ENCODE measurements around the gene LCN1. TPM values are rescaled to one million over a fixed set of nuclear protein-coding genes. Genes with fewer than 3 reads are reported as not detected.

Gene LCN1
- total RNA-seq, 1 donor from 2014 or later = not detected

- H3K9ac ChIP-seq = no peak overlapping the region
- H3K27me3 Mint-ChIP-seq (ENCODE audit: insufficient read depth, low read depth) = peaks cover 9% of the 10 kb centered on the region
- H3K4me2 ChIP-seq = no peak overlapping the region
- H4K20me1 ChIP-seq (ENCODE audit: low read depth) = no peaks in the 10 kb centered on the region
- no peaks in the 10 kb centered on the region for H3K9me3 ChIP-seq (ENCODE audit: low read depth)
- no peak for DNase-seq (ENCODE audit: low spot score)
- H3K27ac ChIP-seq = no peak overlapping the region
- no peaks in the 10 kb centered on the region for H3K27me3 ChIP-seq
- no peaks in the 10 kb centered on the region for H3K4me1 Mint-ChIP-seq
- no peaks in the 10 kb centered on the region for H3K9me3 Mint-ChIP-seq
- no peak overlapping the region for H2AFZ ChIP-seq (replicated peaks)
- no peak overlapping the region for H3K27ac Mint-ChIP-seq
- H3K79me2 ChIP-seq (ENCODE audit: low read depth) = no peaks in the 10 kb centered on the region
- H3K4me3 Mint-ChIP-seq = no peak overlapping the region
- no peaks in the 10 kb centered on the region for H3K36me3 Mint-ChIP-seq
- H3K4me1 ChIP-seq = no peaks in the 10 kb centered on the region
- H3F3A ChIP-seq (ENCODE audit: low read depth) = no peaks in the 10 kb centered on the region
- TF ChIP-seq EZH2phosphoT487 (IDR thresholded peaks at IDR 0.05) (no peak), CTCF (IDR thresholded peaks at IDR 0.05) (no peak), EZH2 (IDR thresholded peaks at IDR 0.05) (no peak)
- H3K36me3 ChIP-seq = no peaks in the 10 kb centered on the region
- H3K4me3 ChIP-seq = no peak overlapping the region
Observed at GRCh38 chr9:135530146-135530545, 8.9 kb downstream of the LCN1 start.

DNA sequence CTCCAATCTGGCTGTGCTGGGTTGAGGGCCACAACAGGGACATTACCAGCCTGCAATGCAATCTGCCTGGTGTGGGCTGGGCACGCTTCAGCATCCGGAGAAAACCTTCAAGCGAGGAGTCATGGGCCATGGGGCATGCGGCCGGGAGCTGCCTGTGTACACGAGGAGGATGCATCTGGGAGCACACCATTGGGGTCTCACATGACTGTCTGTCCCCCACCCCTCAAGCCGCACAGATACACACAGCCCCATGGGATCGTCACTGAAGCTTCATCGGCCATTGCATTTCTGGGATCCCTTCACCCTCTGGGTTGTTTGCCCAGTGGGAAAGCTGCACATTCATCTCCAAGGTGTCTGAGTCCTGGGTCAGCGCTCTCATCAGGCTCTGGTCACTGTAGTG, 9.9 kb downstream of the LCN1 start:
- H3K27ac ChIP-seq = no peak overlapping the region
- no peaks in the 10 kb centered on the region for H4K20me1 ChIP-seq (ENCODE audit: low read depth)
- H2AFZ ChIP-seq (replicated peaks) = no peak overlapping the region
- no peaks in the 10 kb centered on the region for H3K9me3 ChIP-seq (ENCODE audit: low read depth)
- no peaks in the 10 kb centered on the region for H3K4me1 ChIP-seq
- TF ChIP-seq CTCF (IDR thresholded peaks at IDR 0.05) (no peak), EZH2phosphoT487 (IDR thresholded peaks at IDR 0.05) (no peak), EZH2 (IDR thresholded peaks at IDR 0.05) (no peak)
- H3K4me3 ChIP-seq = no peak overlapping the region
- Mint-ChIP-seq H3K27me3 (ENCODE audit: insufficient read depth, low read depth) (peaks cover 11% of the 10 kb centered on the region), H3K9me3 (no peaks in the 10 kb centered on the region), H3K27ac (no peak overlapping the region), H3K36me3 (no peaks in the 10 kb centered on the region), H3K4me1 (no peaks in the 10 kb centered on the region), H3K4me3 (no peak overlapping the region)
- H3K9ac ChIP-seq = no peak overlapping the region
- no peaks in the 10 kb centered on the region for H3F3A ChIP-seq (ENCODE audit: low read depth)
- H3K4me2 ChIP-seq = no peak overlapping the region
- H3K79me2 ChIP-seq (ENCODE audit: low read depth) = no peaks in the 10 kb centered on the region
- H3K27me3 ChIP-seq = no peaks in the 10 kb centered on the region
- H3K36me3 ChIP-seq = no peaks in the 10 kb centered on the region
- no peak for DNase-seq (ENCODE audit: low spot score)

DNA sequence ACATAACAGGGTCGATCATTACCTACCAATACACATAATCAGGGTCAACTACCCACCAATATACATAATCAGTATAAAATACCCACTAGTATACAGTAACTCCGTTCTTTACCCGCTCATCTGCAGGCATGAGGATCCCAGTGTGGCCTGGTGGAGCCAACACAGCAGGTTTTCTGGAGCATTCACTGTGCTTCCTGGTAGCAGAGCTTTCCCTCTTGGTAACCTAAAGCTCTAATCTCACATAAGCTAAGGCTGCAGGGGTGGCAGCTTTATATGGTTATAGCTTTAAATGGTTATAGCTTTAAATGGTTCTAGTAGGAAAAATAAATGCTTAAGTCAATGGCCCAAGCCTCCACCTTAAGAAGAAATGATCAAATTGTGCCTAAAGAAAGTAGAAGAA, 11.9 kb downstream of the LCN1 start:
- H2AFZ ChIP-seq (replicated peaks) = no peak overlapping the region
- no peaks in the 10 kb centered on the region for H3K36me3 ChIP-seq
- no peaks in the 10 kb centered on the region for H3K36me3 Mint-ChIP-seq
- no peaks in the 10 kb centered on the region for H3K79me2 ChIP-seq (ENCODE audit: low read depth)
- H3K9ac ChIP-seq = no peak overlapping the region
- H3K27me3 ChIP-seq = no peaks in the 10 kb centered on the region
- H3K9me3 Mint-ChIP-seq = no peaks in the 10 kb centered on the region
- no peaks in the 10 kb centered on the region for H3K4me1 ChIP-seq
- no peak overlapping the region for H3K27ac Mint-ChIP-seq
- H3K27me3 Mint-ChIP-seq (ENCODE audit: insufficient read depth, low read depth) = peaks cover 9% of the 10 kb centered on the region
- no peaks in the 10 kb centered on the region for H3K4me1 Mint-ChIP-seq
- no peak for TF ChIP-seq EZH2phosphoT487 (IDR thresholded peaks at IDR 0.05)
- no peak for TF ChIP-seq EZH2 (IDR thresholded peaks at IDR 0.05)
- no peak for TF ChIP-seq CTCF (IDR thresholded peaks at IDR 0.05)
- no peaks in the 10 kb centered on the region for H3F3A ChIP-seq (ENCODE audit: low read depth)
- H3K4me3 Mint-ChIP-seq = no peak overlapping the region
- H3K27ac ChIP-seq = no peak overlapping the region
- no peak overlapping the region for H3K4me3 ChIP-seq
- H3K9me3 ChIP-seq (ENCODE audit: low read depth) = no peaks in the 10 kb centered on the region
- no peaks in the 10 kb centered on the region for H4K20me1 ChIP-seq (ENCODE audit: low read depth)
- H3K4me2 ChIP-seq = no peak overlapping the region
- no peak for DNase-seq (ENCODE audit: low spot score)

Measured in neural progenitor cell (in vitro differentiated cells).